Measurements from ENCODE around the gene UBE3B. TPM values are rescaled to one million over a fixed set of nuclear protein-coding genes. Genes with fewer than 3 reads are reported as not detected.

The UBE3B gene
- total RNA-seq, 1 donor, result 51.4 TPM

DNA sequence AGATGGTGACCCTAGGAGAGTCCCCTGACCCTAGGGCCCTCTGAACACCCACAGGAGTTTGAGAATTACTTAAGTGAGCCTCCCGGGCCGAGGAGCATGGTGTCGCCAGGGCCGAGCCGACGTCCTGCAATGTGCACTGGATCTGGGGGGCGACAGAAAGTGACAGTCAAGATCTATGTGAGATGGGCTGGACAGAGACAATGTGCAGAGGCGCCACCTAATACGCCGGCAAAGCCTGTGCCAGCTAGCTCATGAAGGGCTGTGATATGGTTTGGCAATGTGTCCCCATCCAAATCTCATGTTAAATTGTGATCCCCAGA lies 84.2 kb downstream of the UBE3B start:
- TF ChIP-seq, protein P1, sequence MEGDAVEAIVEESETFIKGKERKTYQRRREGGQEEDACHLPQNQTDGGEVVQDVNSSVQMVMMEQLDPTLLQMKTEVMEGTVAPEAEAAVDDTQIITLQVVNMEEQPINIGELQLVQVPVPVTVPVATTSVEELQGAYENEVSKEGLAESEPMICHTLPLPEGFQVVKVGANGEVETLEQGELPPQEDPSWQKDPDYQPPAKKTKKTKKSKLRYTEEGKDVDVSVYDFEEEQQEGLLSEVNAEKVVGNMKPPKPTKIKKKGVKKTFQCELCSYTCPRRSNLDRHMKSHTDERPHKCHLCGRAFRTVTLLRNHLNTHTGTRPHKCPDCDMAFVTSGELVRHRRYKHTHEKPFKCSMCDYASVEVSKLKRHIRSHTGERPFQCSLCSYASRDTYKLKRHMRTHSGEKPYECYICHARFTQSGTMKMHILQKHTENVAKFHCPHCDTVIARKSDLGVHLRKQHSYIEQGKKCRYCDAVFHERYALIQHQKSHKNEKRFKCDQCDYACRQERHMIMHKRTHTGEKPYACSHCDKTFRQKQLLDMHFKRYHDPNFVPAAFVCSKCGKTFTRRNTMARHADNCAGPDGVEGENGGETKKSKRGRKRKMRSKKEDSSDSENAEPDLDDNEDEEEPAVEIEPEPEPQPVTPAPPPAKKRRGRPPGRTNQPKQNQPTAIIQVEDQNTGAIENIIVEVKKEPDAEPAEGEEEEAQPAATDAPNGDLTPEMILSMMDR (IDR thresholded peaks at IDR 0.05; ENCODE audit: insufficient read depth, low read depth, low read length), result no peak
- DNase-seq (ENCODE audit: low read depth), result no peak
- H3K4me3 ChIP-seq (ENCODE audit: low read depth, low read length), result no peak overlapping the region

DNA sequence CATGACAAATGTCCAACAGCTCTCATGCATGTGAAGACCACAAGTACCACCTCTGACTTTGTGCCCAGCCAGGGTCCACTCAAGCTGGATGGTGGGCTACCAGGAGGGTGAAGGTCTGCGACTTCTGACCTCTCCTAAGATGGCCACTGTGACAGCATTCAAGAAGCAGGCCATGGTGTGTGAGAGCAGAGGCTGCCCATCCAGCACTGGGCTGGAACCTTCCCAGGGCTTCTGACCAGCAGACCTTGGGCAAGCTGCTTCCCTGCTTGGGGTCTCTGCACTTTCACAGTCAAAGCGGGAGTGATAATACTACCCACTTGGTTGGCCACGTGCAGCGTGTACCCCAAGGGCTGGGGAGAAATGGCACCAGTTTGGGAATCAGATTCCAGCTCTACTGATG lies 85.4 kb downstream of the UBE3B start:
- TF ChIP-seq, protein P1 (IDR thresholded peaks at IDR 0.05; ENCODE audit: insufficient read depth, low read depth, low read length), result no peak
- DNase-seq (ENCODE audit: low read depth), result no peak
- H3K4me3 ChIP-seq (ENCODE audit: low read depth, low read length), result no peak overlapping the region

DNA sequence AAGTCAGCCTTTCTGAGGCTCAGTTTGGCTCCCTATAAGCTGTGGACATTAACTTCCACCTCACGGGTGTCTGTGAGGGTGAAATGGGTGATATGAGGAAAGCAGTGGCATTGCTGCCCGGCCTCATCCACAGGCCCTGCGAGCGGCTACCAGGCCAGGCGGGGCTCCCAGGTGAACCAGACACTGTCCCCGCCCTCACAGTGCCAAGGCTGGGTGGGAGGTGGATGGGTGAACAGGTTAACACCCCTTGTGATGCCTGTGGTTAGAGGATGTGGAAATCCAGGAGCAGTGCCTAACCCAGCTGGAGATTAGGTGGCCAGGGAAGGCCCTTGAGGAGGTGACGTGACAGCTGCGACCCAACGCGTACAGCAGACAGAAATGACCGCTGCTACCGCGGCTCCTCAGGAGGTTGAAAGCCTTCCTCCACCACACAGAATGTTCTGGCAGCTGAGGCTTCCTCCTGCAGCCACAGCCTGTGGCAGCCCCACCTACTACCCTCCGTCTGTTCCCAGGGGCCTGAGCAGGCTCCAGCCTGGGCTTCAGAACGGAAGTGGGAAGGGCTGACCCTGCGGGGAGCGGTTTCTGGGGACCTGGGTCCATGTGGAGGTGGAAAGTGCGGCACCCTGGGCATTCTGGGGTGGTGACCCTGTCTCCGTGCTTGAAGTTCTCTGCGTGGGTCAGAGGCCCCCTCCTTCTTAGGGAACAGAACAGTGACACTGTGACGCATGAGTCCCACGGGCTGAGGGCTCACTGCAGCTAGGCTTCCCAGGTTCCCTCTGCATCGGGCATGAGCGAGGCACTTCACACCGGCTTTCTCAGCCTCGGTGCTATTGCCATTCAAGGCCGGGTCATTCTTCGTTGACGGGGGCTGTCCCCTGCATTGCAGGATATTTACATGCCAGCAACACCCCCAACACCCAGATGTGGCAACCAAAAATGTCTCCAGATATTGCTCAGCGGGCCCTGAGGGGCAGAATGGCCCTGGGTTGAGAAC lies 86.2 kb downstream of the UBE3B start:
- no peak overlapping the region for H3K4me3 ChIP-seq (ENCODE audit: low read depth, low read length)
- DNase-seq (ENCODE audit: low read depth), result no peak
- TF ChIP-seq, protein P1 (IDR thresholded peaks at IDR 0.05; ENCODE audit: insufficient read depth, low read depth, low read length), result no peak

DNA sequence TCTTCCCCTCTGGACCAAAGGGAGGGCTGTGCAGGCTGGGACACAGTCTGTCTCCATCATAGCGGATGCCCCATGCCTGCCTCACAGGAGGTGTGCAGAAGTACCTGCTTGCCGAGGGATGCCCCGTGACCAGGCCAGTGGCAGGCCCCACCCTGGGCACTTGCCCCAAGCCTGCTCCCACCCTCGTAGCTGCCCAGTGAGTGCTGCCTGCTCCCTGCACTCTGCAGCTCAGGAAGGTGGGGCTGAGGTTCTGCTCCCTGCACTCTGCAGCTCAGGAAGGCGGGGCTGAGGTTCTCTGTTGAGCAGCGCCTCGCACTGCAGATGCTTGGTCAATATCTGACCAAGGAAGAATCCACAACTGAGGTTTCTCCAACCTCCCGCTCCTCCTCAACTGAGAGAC lies 89.0 kb downstream of the UBE3B start:
- TF ChIP-seq, protein P1 (IDR thresholded peaks at IDR 0.05; ENCODE audit: insufficient read depth, low read depth, low read length), result no peak
- DNase-seq (ENCODE audit: low read depth), result no peak
- no peak overlapping the region for H3K4me3 ChIP-seq (ENCODE audit: low read depth, low read length)

DNA sequence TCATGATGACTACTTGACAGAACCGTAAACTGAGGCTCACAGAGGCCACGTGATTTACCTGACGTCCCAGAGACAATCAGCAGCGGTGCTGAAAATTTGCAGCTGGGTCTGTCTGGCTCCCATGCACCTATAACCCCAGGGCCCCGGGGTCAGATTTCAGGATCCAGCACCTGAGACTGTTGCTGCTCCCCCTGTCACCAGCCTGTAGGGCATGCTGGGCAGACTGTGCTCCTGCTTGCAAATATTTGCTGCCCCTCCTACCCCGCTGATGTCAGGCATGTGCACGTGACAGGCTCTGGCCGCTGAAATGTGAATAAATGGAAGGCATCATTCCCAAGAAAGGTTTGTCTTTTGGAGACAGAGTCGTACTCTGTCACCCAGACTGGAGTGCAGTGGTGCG lies 89.9 kb downstream of the UBE3B start:
- DNase-seq (ENCODE audit: low read depth), result no peak
- TF ChIP-seq, protein P1 (IDR thresholded peaks at IDR 0.05; ENCODE audit: insufficient read depth, low read depth, low read length), result no peak

DNA sequence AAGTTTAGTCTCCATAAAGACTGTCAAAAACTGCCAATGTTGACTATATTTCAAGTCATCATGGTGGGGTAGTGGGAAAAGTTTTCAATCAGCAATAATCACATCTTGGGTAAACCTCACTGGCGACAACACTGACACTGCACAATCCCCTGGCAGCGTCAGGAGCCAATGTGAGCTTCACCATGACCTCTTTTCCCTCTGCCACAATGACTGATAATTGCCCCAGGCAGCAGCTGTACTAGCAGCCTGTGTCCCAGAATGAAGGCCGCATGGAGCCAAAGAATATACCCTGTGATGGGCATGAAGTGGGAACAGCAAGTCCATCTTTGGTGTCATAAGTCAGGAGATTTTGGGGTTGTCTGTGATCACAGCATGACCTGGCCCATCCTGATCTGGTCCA lies 90.5 kb downstream of the UBE3B start:
- TF ChIP-seq, protein P1 (IDR thresholded peaks at IDR 0.05; ENCODE audit: insufficient read depth, low read depth, low read length), result no peak
- H3K4me3 ChIP-seq (ENCODE audit: low read depth, low read length), result no peak overlapping the region
- no peak for DNase-seq (ENCODE audit: low read depth)

More for the DNA sequence above, 89.9 kb downstream of the UBE3B start:
- H3K4me3 ChIP-seq (ENCODE audit: low read depth, low read length), result no peak overlapping the region

Data from fibroblast of villous mesenchyme (primary cell).